Esophagus muscularis mucosa (tissue), 3 donors: Measurements from ENCODE around the gene RUNX1.

Experiments
- CTCF ChIP-seq, 3 experiments: fragments of 200-600 bp in 2 of 3; fragments of 450-650 bp in 1 of 3; sonication (generic) in 2 of 3; IDR thresholded peaks; one replicate each; pipeline ENCODE4 v1.5.1; 2017 to 2019; ENCODE audit warnings: antibody characterized with exemption in 3 of 3, mild to moderate bottlenecking in 2 of 3, moderate library complexity in 1 of 3
- EP300 ChIP-seq: sonication (generic); formaldehyde crosslinking; IDR thresholded peaks from one replicate; pipeline ENCODE4 v1.6.1; 2017; ENCODE audit warnings: antibody characterized with exemption

DNA sequence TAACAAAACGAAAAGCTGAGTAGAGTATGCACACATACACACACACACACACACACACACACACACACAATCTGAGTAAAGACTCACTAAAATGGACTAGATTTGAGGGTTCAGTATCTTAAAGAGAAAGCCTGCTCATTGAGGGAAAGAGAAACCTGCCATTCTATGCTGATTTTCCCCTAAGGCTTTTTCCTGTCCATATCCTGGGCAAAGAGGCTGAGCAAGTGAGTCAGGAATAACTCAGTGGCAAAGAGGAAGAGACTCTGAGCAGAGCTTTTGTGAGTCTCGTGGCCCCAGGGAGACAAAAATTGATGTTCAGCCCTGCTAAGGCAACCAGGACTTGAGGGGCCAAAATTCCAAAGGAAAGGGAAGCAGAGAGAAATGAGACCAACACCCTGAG is 37.3 kb upstream of the RUNX1 start:
- TF ChIP-seq CTCF (IDR thresholded peaks at IDR 0.05): no peak
- no peak for TF ChIP-seq EP300
